HG03060 (cell line): Measurements from ENCODE around the gene LRRN4.
"Not testable (repeated sequence)": the region's sequence is repeated elsewhere in the genome, so short reads cannot be mapped to it uniquely, and the experiment has no call there.

ENCODE experiments used
- ATAC-seq: cut with Tn5 transposase; IDR thresholded peaks from one replicate; pipeline ENCODE4 v1.9.1; 2021; ENCODE audit warnings: low read depth, moderate number of reproducible peaks; ENCODE audit not compliant: unreplicated experiment

The LRRN4 gene

GRCh38 chr20:6061544-6061943 is 7.7 kb upstream of the LRRN4 start:
- ATAC-seq, result no peak

- no peak for ATAC-seq
Measured at GRCh38 chr20:6060213-6060612, 6.4 kb upstream of the LRRN4 start.

GRCh38 chr20:6058684-6059295 is 4.9 kb upstream of the LRRN4 start:
- no peak for ATAC-seq

- ATAC-seq, result no peak
Measured at GRCh38 chr20:6057691-6058090, 3.8 kb upstream of the LRRN4 start.

- no peak for ATAC-seq
Measured at GRCh38 chr20:6057139-6057538, 3.3 kb upstream of the LRRN4 start.

- ATAC-seq, result no peak
Measured at GRCh38 chr20:6055981-6056569, 2.2 kb upstream of the LRRN4 start.

GRCh38 chr20:6055161-6055783 is 1.4 kb upstream of the LRRN4 start:
- no peak for ATAC-seq

GRCh38 chr20:6054689-6055051 is 810 bp upstream of the LRRN4 start:
- ATAC-seq, result not testable (repeated sequence)

GRCh38 chr20:6053064-6053775 is 640 bp downstream of the LRRN4 start:
- ATAC-seq, result no peak

- no peak for ATAC-seq
Measured at GRCh38 chr20:6051505-6051904, 2.4 kb downstream of the LRRN4 start.

GRCh38 chr20:6048391-6048790 is 5.5 kb downstream of the LRRN4 start:
- no peak for ATAC-seq

GRCh38 chr20:6046432-6046831 is 7.4 kb downstream of the LRRN4 start:
- ATAC-seq, result no peak

- no peak for ATAC-seq
Measured at GRCh38 chr20:6045566-6045965, 8.3 kb downstream of the LRRN4 start.

GRCh38 chr20:6044115-6044514 is 9.7 kb downstream of the LRRN4 start:
- no peak for ATAC-seq

- ATAC-seq, result no peak
Measured at GRCh38 chr20:6041808-6042265, 12.0 kb downstream of the LRRN4 start.

- ATAC-seq, result no peak
Measured at GRCh38 chr20:6040958-6041807, 12.7 kb downstream of the LRRN4 start.

- ATAC-seq, result no peak
Measured at GRCh38 chr20:6040540-6040939, 13.3 kb downstream of the LRRN4 start.

GRCh38 chr20:6039766-6040165 is 14.1 kb downstream of the LRRN4 start:
- no peak for ATAC-seq

- no peak for ATAC-seq
Measured at GRCh38 chr20:6038256-6038655, 15.6 kb downstream of the LRRN4 start.

GRCh38 chr20:6037082-6037481 is 16.8 kb downstream of the LRRN4 start:
- ATAC-seq, result no peak

- no peak for ATAC-seq
Measured at GRCh38 chr20:6036213-6036612, 17.6 kb downstream of the LRRN4 start.
